ENCODE data around the gene ADAMTSL4.
A peak's percentile ranks its signal among the peaks of the same experiment; 100 is the strongest.
"Not testable (repeated sequence)": the region's sequence is repeated elsewhere in the genome, so short reads cannot be mapped to it uniquely, and the experiment has no call there.

ADAMTSL4 gene

DNA sequence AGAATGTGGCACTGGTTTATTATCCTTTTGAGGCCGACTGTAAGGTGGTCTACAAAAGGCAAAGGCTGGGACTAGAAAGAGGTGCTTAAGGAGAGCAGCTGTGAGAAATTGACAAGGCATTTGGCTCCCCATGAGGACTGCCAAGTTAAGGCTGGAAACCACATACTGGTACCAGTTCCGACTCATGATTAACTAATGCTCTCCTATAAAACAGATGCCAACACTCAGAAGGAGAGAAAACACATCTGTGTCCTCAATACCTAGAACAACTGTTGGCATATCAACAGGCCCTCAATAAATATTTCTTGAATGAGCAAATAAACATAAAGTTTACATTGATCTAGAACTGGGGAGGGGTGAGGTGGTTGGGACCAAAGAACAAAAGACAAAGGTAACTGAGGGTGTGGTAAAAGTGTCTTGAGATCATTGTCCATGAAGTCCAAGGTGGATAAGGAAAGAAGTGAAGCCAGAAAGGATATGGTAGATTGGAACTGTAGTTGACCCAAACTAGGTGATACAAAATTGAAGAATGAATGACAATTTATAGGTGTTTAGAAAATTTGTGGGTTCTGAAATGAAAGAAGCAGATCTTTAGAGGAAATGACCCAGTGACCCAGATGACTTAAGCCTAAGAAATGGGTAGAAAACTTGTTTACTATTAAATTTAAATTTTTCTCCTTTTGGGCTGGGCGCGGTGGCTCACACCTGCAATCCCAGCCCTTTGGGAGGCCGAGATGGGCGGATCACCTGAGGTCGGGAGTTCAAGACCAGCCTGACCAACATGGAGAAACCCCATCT, 47.1 kb downstream of the ADAMTSL4 start:
- DNase-seq = no peak

DNA sequence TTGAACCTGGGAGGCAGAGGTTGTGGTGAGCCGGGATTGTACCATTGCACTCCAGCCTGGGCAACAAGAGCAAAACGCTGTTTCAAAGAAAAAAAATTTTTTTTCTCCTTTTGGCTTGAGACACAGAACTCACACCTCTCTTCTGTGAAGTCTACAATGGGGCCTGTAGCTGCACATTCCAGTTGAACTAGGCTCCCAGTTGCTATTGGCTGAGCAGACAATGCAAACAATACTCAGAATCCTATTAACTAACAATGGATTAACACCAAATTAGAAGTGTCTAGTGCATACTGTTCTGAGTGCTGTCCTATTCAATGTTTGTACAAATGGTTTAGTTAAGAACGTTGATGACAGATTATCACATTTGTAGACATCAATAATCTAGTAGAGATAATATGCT, 47.8 kb downstream of the ADAMTSL4 start:
- no peak for DNase-seq

GRCh38 chr1:150598346-150598745, 49.1 kb downstream of the ADAMTSL4 start:
- not testable (repeated sequence) for DNase-seq

DNA sequence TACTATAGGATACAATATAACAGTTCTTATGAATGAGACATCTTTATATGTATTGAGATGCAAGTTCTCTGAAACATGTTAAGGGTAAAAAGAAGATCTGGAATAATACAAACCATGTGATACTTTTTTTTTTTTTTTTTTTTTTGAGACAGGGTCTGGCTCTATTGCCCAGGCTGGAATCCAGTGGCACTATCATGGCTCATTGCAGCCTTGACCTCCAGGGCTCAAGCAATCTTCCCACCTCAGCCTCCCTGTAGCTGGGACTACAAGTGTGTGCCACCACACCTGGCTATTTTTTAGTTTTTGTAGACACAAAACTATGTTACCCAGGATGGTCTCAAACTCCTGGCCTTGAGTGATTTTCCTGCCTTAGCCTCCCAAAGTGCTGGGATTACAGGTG, 52.3 kb downstream of the ADAMTSL4 start:
- DNase-seq = no peak

GRCh38 chr1:150602372-150602771, 53.2 kb downstream of the ADAMTSL4 start:
- not testable (repeated sequence) for DNase-seq

DNA sequence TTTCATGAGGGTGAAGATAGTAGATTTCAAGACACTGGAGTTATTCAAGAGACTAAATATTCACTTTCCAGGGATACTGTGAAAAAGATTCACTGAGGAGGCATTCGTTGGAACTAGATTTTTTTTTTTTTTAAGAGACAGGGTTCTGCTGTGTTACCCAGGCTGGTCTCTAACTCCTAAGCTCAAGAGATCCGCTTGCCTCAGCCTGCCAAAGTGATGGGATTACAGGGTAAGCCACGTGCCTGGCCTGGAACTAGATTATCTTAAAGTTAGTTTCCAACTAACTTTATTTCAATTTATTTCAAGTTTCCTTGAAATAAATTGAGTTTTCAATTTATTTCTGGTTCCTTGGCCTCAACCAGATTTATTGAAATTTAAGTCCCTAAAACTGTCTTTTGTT, 54.5 kb downstream of the ADAMTSL4 start:
- DNase-seq = no peak

- DNase-seq = no peak
These were observed 55.0 kb downstream of the ADAMTSL4 start for GRCh38 chr1:150604226-150604588.

DNA sequence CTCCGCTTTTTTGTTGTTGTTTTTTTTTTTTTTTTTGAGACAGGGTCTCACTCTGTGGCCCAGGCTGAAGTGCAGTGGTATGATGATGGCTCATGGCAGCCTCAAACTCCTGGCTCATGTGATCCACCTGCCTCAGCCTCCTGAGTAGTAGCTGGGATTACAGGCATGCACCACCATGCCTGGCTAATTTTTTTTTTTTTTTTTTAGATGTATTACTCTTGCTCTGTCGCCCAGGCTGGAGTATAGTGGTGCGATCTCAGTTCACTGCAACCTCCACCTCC, 56.2 kb downstream of the ADAMTSL4 start:
- DNase-seq = not testable (repeated sequence)

GRCh38 chr1:150606463-150607142, 57.4 kb downstream of the ADAMTSL4 start:
- DNase-seq = no peak

DNA sequence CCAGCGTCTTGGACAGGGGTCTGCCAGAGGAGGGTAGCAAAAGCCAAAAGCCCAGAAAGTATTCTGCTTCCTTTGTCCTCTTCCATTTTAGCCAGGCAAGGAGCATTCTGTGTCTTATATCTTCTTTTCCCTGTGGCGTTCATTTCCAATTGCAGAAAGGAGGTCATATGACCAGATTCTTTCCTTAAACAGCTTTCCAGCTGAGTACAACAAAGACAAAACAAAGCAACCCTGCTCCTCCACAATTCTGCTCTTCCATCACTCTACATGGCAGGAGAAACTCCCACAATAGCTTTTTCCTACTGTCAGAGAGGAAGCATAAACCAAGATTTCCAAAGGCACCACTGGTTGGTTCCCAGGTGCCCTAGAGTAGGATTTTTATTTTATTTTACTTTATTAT, 60.5 kb downstream of the ADAMTSL4 start:
- peak; percentile 19 for DNase-seq
